Endothelial cell of umbilical vein (primary cell): ENCODE measurements around the gene ARPC1A. TPM values are rescaled to one million over a fixed set of nuclear protein-coding genes. Genes with fewer than 3 reads are reported as not detected.

Experiments used
- BruUV-seq: library from RNA; stranded (reverse); fragments of 400-500 nt; replicated peaks from 2 replicates; lab custom pipeline; 2021; lab: Mats Ljungman, UMichigan
- CTCF ChIA-PET: fragments of 300-600, 350-600 bp; sonication (Branson Sonifier 250); formaldehyde crosslinking; loops from one replicate; lab custom pipeline; 2021; ENCODE audit warnings: antibody characterized with exemption, inconsistent platforms; lab: Charles Lee
- POLR2A ChIA-PET: fragments of 300-600, 350-600 bp; sonication (Branson Sonifier 250); formaldehyde crosslinking; loops from one replicate; lab custom pipeline; 2021; ENCODE audit warnings: antibody characterized with exemption, inconsistent platforms; lab: Charles Lee
- DNase-seq: peaks from one replicate; pipeline ENCODE4 v3.0.0-alpha.2; 2011; ENCODE audit warnings: low read depth, low spot score
- FAIRE-seq: peaks from 2 replicates; lab custom pipeline; 2011; peaks lifted over from hg19 to GRCh38; lab: Jason Lieb, UNC
- H2AFZ ChIP-seq: 2 replicates; pipeline ENCODE4 v1.6.0; 2012; ENCODE audit warnings: low read depth, low read length, control low read depth, inconsistent platforms
- H3K27ac ChIP-seq: 2 replicates; pipeline ENCODE4 v1.5.1; 2011; ENCODE audit warnings: low read depth, mild to moderate bottlenecking, control low read depth, low read length, moderate library complexity; ENCODE audit not compliant: insufficient read depth
- H3K27me3 ChIP-seq, 2 experiments: 2 replicates each; pipeline versions ENCODE4 v1.6.0 to v1.6.1; 2011; ENCODE audit warnings: low read length in 2 of 2, mixed read lengths in 1 of 2; ENCODE audit not compliant: control insufficient read depth in 2 of 2, insufficient read depth in 2 of 2
- H3K36me3 ChIP-seq, 2 experiments: 2 replicates in 1 of 2; 3 replicates in 1 of 2; pipeline ENCODE4 v1.5.1; 2011; ENCODE audit warnings: low read length in 2 of 2, mild to moderate bottlenecking in 1 of 2, moderate library complexity in 1 of 2; ENCODE audit not compliant: control insufficient read depth in 2 of 2, insufficient read depth in 2 of 2; ENCODE audit errors: extremely low read depth in 1 of 2
- H3K4me1 ChIP-seq: 3 replicates; pipeline ENCODE4 v1.5.1; 2011; ENCODE audit warnings: mild to moderate bottlenecking, low read length; ENCODE audit not compliant: control insufficient read depth, insufficient read depth; ENCODE audit errors: extremely low read depth
- H3K4me2 ChIP-seq: 2 replicates; pipeline ENCODE4 v1.6.1; 2011; ENCODE audit warnings: low read length, control low read depth, mixed read lengths; ENCODE audit not compliant: insufficient read depth
- H3K4me3 ChIP-seq, 3 experiments: fragments of 200-600 bp in 1 of 3; sonication (generic), shearing (Covaris generic) in 1 of 3; replicated peaks in 1 of 3; 2 replicates each; pipeline ENCODE4 v1.5.1; 2011 to 2016; ENCODE audit warnings: control low read depth in 3 of 3, low read length in 3 of 3, mild to moderate bottlenecking in 2 of 3, inconsistent platforms in 1 of 3, low read depth in 1 of 3, moderate library complexity in 1 of 3; ENCODE audit not compliant: insufficient read depth in 1 of 3
- H3K79me2 ChIP-seq: 2 replicates; pipeline ENCODE4 v1.6.0; 2012; ENCODE audit warnings: low read length, inconsistent platforms; ENCODE audit not compliant: control insufficient read depth, insufficient read depth
- H3K9ac ChIP-seq: replicated peaks from 2 replicates; pipeline ENCODE3; 2011; ENCODE audit warnings: low read length, control low read depth; ENCODE audit not compliant: insufficient read depth; ENCODE audit errors: extremely low read depth
- H3K9me1 ChIP-seq: replicated peaks from 3 replicates; pipeline ENCODE4 v1.6.0; 2011; ENCODE audit warnings: mild to moderate bottlenecking, low read length; ENCODE audit not compliant: control insufficient read depth, insufficient read depth; ENCODE audit errors: extremely low read depth
- H3K9me3 ChIP-seq: replicated peaks from 2 replicates; pipeline ENCODE4 v1.5.1; 2012; ENCODE audit warnings: low read length, inconsistent platforms; ENCODE audit not compliant: control insufficient read depth, insufficient read depth
- H4K20me1 ChIP-seq: replicated peaks from 2 replicates; pipeline ENCODE3; 2011; ENCODE audit warnings: mild to moderate bottlenecking, low read length; ENCODE audit not compliant: control insufficient read depth, insufficient read depth; ENCODE audit errors: extremely low read depth
- CTCF ChIP-seq, 2 donors: IDR thresholded peaks; 1 replicate in 1 of 2; 2 replicates in 1 of 2; pipeline ENCODE4 v1.5.1; 2011; ENCODE audit warnings: low read length in 2 of 2, mild to moderate bottlenecking in 2 of 2, moderate library complexity in 2 of 2, control low read depth in 1 of 2, inconsistent platforms in 1 of 2, low read depth in 1 of 2; ENCODE audit not compliant: insufficient read depth in 1 of 2; ENCODE audit errors: extremely low read depth in 1 of 2
- EZH2 ChIP-seq: IDR thresholded peaks from 2 replicates; pipeline ENCODE4 v1.6.1; 2012; ENCODE audit warnings: borderline replicate concordance, low read depth, mild to moderate bottlenecking, moderate library complexity, low read length, inconsistent platforms; ENCODE audit not compliant: severe bottlenecking
- FOS ChIP-seq: IDR thresholded peaks from 2 replicates; pipeline ENCODE4 v1.6.1; 2011; ENCODE audit warnings: mild to moderate bottlenecking, low read length, moderate library complexity, borderline replicate concordance; ENCODE audit not compliant: insufficient read depth
- GATA2 ChIP-seq: IDR thresholded peaks from 2 replicates; pipeline ENCODE4 v1.7.0; 2011; ENCODE audit warnings: low read depth, mild to moderate bottlenecking, moderate library complexity, mixed read lengths, low read length; ENCODE audit not compliant: insufficient read length, insufficient read depth
- JUN ChIP-seq: IDR thresholded peaks from 2 replicates; pipeline ENCODE4 v1.6.1; 2011; ENCODE audit warnings: borderline replicate concordance, low read depth; ENCODE audit not compliant: insufficient read length, insufficient read depth
- MAX ChIP-seq: IDR thresholded peaks from 2 replicates; pipeline ENCODE4 v1.6.1; 2011; ENCODE audit not compliant: insufficient read depth, insufficient read length
- MYC ChIP-seq: IDR thresholded peaks from one replicate; pipeline ENCODE4 v1.6.1; 2011; ENCODE audit warnings: mild to moderate bottlenecking, low read depth, low read length
- POLR2A ChIP-seq: IDR thresholded peaks from 2 replicates; pipeline ENCODE4 v1.6.1; 2012; ENCODE audit warnings: low read depth, mild to moderate bottlenecking, control low read depth, low read length
- POLR2AphosphoS5 ChIP-seq: IDR thresholded peaks from 2 replicates; pipeline ENCODE4 v1.6.1; 2012; ENCODE audit warnings: low read depth, mild to moderate bottlenecking, control low read depth, low read length, moderate library complexity; ENCODE audit not compliant: insufficient read depth
- dilution Hi-C: fragments of 300-500 bp; cut with MboI; formaldehyde crosslinking; loops from one replicate; pipeline ENCODE4 v1.15.0; 2019; ENCODE audit warnings: low sequenced_read_pairs; ENCODE audit not compliant: extremely low pct_ligation_motif_present
- intact Hi-C: fragments of 100-400 bp; cut with micrococcal nuclease; formaldehyde crosslinking; loops from one replicate; pipeline ENCODE4 v1.10.0; 2022
- polyA plus RNA-seq, 4 experiments: library from polyadenylated mRNA; depleted of rRNA in 3 of 4; stranded (reverse) in 3 of 4; unstranded in 1 of 4; fragments of >200 nt; gene quantifications; 2 replicates each; pipeline versions ENCODE4 v1.2.1 to v1.2.3, GENCODE V29; 2011 to 2012; ENCODE audit warnings: missing spikeins in 1 of 4
- total RNA-seq: library from RNA; stranded (reverse); gene quantifications from 2 replicates; pipeline ENCODE4 v1.2.3, GENCODE V29; 2021

The ARPC1A gene
- total and polyA plus RNA-seq, 2 donors (not counting 3 experiments of a cell fraction or from before 2014, with no cell fraction given) = 200 to 243 TPM

GRCh38 chr7:99313204-99313573 is 12.5 kb upstream of the ARPC1A start:
- FAIRE-seq (peak; percentile 78), DNase-seq (no peak)
- Histone ChIP-seq H2AFZ (peak overlapping the region; percentile 58), H3K9me1 (no peaks in the 10 kb centered on the region), H3K79me2 (no peaks in the 10 kb centered on the region), H3K36me3 (no peaks in the 10 kb centered on the region), H3K27me3 (no peaks in the 10 kb centered on the region), H3K4me2 (peak overlapping the region; percentile 32), H3K4me3 (no peak overlapping the region), H4K20me1 (no peaks in the 10 kb centered on the region), H3K9ac (no peak overlapping the region), H3K9me3 (no peaks in the 10 kb centered on the region), H3K27ac (no peak overlapping the region), H3K4me1 (no peaks in the 10 kb centered on the region)
- TF ChIP-seq EZH2 (no peak), MAX (no peak), JUN (no peak), POLR2AphosphoS5 (no peak), POLR2A (no peak), FOS (no peak), CTCF (IDR thresholded peaks at IDR 0.05; ENCODE audit: extremely low read depth in 1 of 2, insufficient read depth in 1 of 2, low read depth in 1 of 2, low read length in 2 of 2) (no peak), GATA2 (no peak), MYC (no peak)
- CTCF ChIA-PET = interaction anchor here (0.8 to 5.6 kb wide), 5 partner anchors 42 to 288 kb away, joined by 3 to 44 read pairs (median 4); no protein-coding TSS in a partner anchor
- intact Hi-C loops (loop anchor here (1.0 to 2.0 kb wide), 2 partner anchors 170 to 273 kb away; no protein-coding TSS in a partner anchor), dilution Hi-C loops (loop anchor here (10.0 kb wide), 1 partner anchor 248 kb away; no protein-coding TSS in a partner anchor)
- no TSS peak for BruUV-seq
- POLR2A ChIA-PET = no interaction called here
